GM19351 (cell line): ENCODE data around the gene BAHCC1.

Experiments used
- ATAC-seq: cut with Tn5 transposase; IDR thresholded peaks from one replicate; pipeline ENCODE4 v1.9.1; 2021; ENCODE audit warnings: mild to moderate bottlenecking, moderate library complexity; ENCODE audit not compliant: unreplicated experiment

Gene BAHCC1

GRCh38 chr17:81511804-81512561 is 116.7 kb downstream of the BAHCC1 start:
- ATAC-seq: no peak

GRCh38 chr17:81512562-81513371 is 117.5 kb downstream of the BAHCC1 start, which contains the start of gene ACTG1:
ACTG1 (minus strand) TSS chr17:81512799; CDS start chr17:81512354, 445 bp downstream.
- ATAC-seq: peak; percentile 37

GRCh38 chr17:81513372-81513752 is 118.1 kb downstream of the BAHCC1 start:
- peak; percentile 3 for ATAC-seq

GRCh38 chr17:81513753-81514488 is 118.7 kb downstream of the BAHCC1 start:
- no peak for ATAC-seq

GRCh38 chr17:81514489-81514738 is 119.2 kb downstream of the BAHCC1 start:
- ATAC-seq: no peak

- ATAC-seq: no peak
These were observed 119.7 kb downstream of the BAHCC1 start for GRCh38 chr17:81514739-81515529.

GRCh38 chr17:81515530-81516041 is 120.3 kb downstream of the BAHCC1 start:
- ATAC-seq: no peak
